HG03108 (cell line): ENCODE measurements around the gene LILRB5.
"Not testable (repeated sequence)": the region's sequence is repeated elsewhere in the genome, so short reads cannot be mapped to it uniquely, and the experiment has no call there.

ENCODE experiments used
- ATAC-seq: cut with Tn5 transposase; IDR thresholded peaks from one replicate; pipeline ENCODE4 v1.9.1; 2021; ENCODE audit warnings: moderate library complexity; ENCODE audit not compliant: unreplicated experiment

LILRB5 gene

GRCh38 chr19:54257116-54257480 lies at the start of gene LILRB5:
TSS of gene LILRB5 (minus strand) at chr19:54257273. CDS start at chr19:54257193, 80 bp downstream.
- ATAC-seq, result no peak

- ATAC-seq, result no peak
These were observed 48.1 kb upstream of the LILRB5 start for GRCh38 chr19:54305141-54305540.

- ATAC-seq, result no peak
These were observed 45.2 kb upstream of the LILRB5 start for GRCh38 chr19:54302257-54302656.

GRCh38 chr19:54299515-54299914 lies 42.4 kb upstream of the LILRB5 start:
- ATAC-seq, result no peak

GRCh38 chr19:54299126-54299498 lies 42.0 kb upstream of the LILRB5 start:
- no peak for ATAC-seq

- ATAC-seq, result no peak
These were observed 41.5 kb upstream of the LILRB5 start for GRCh38 chr19:54298357-54299125.

GRCh38 chr19:54297759-54298305 lies 40.8 kb upstream of the LILRB5 start:
- no peak for ATAC-seq

- ATAC-seq, result no peak
These were observed 37.5 kb upstream of the LILRB5 start for GRCh38 chr19:54294539-54294938.

GRCh38 chr19:54289160-54289559 lies 32.1 kb upstream of the LILRB5 start:
- ATAC-seq, result not testable (repeated sequence)

- ATAC-seq, result no peak
These were observed 30.4 kb upstream of the LILRB5 start for GRCh38 chr19:54287456-54287855.

GRCh38 chr19:54286283-54286682 lies 29.2 kb upstream of the LILRB5 start:
- not testable (repeated sequence) for ATAC-seq

GRCh38 chr19:54285427-54286056 lies 28.5 kb upstream of the LILRB5 start:
- ATAC-seq, result peak; percentile 40

- ATAC-seq, result no peak
These were observed 25.8 kb upstream of the LILRB5 start for GRCh38 chr19:54282686-54283470.

- ATAC-seq, result not testable (repeated sequence)
These were observed 24.6 kb upstream of the LILRB5 start for GRCh38 chr19:54281729-54282075.

- ATAC-seq, result no peak
These were observed 24.1 kb upstream of the LILRB5 start, which contains the start of gene LILRB2 for GRCh38 chr19:54281007-54281728. TSS of gene LILRB2 (minus strand) at chr19:54281110. CDS start at chr19:54280496, 614 bp downstream.

GRCh38 chr19:54280441-54280840 lies 23.4 kb upstream of the LILRB5 start:
- ATAC-seq, result not testable (repeated sequence)

- not testable (repeated sequence) for ATAC-seq
These were observed 23.0 kb upstream of the LILRB5 start for GRCh38 chr19:54280025-54280424.

GRCh38 chr19:54279406-54279962 lies 22.4 kb upstream of the LILRB5 start:
- ATAC-seq, result no peak

GRCh38 chr19:54278571-54279195 lies 21.6 kb upstream of the LILRB5 start:
- ATAC-seq, result not testable (repeated sequence)

- ATAC-seq, result not testable (repeated sequence)
These were observed 21.0 kb upstream of the LILRB5 start for GRCh38 chr19:54278056-54278455.
